SHP77 treated with DMSO at 0.1 percent for 48 hours (cell line): ENCODE results near the gene CHIA.
A peak's percentile ranks its signal among the peaks of the same experiment; 100 is the strongest.

ENCODE experiments used
- DNase-seq: peaks from one replicate; lab custom pipeline; 2025; lab: John Stamatoyannopoulos, UW

The CHIA gene

GRCh38 chr1:111290630-111291029, at the start of gene CHIA:
CHIA (plus strand) TSS chr1:111290851; CDS start chr1:111310468, 19,617 bp downstream.
- DNase-seq: peak; percentile 69

GRCh38 chr1:111241797-111242196, 48.9 kb upstream of the CHIA start:
- DNase-seq: no peak

- DNase-seq: no peak
Measured at GRCh38 chr1:111242805-111243523, 47.7 kb upstream of the CHIA start.

GRCh38 chr1:111247125-111247838, 43.4 kb upstream of the CHIA start:
- DNase-seq: no peak

GRCh38 chr1:111249960-111250359, 40.7 kb upstream of the CHIA start:
- no peak for DNase-seq

GRCh38 chr1:111251570-111251969, 39.1 kb upstream of the CHIA start:
- DNase-seq: no peak

- DNase-seq: no peak
Measured at GRCh38 chr1:111252786-111253185, 37.9 kb upstream of the CHIA start.

- DNase-seq: no peak
Measured at GRCh38 chr1:111253876-111254275, 36.8 kb upstream of the CHIA start.

- DNase-seq: no peak
Measured at GRCh38 chr1:111256988-111257658, 33.5 kb upstream of the CHIA start.

GRCh38 chr1:111267801-111268508, 22.7 kb upstream of the CHIA start:
- DNase-seq: no peak

GRCh38 chr1:111269825-111270406, 20.7 kb upstream of the CHIA start:
- no peak for DNase-seq

GRCh38 chr1:111270771-111271463, 19.7 kb upstream of the CHIA start:
- DNase-seq: no peak

GRCh38 chr1:111271464-111271801, 19.2 kb upstream of the CHIA start:
- no peak for DNase-seq

- no peak for DNase-seq
Measured at GRCh38 chr1:111272081-111272480, 18.6 kb upstream of the CHIA start.

GRCh38 chr1:111274653-111275052, 16.0 kb upstream of the CHIA start:
- DNase-seq: no peak

GRCh38 chr1:111275079-111275478, 15.6 kb upstream of the CHIA start:
- DNase-seq: no peak

- DNase-seq: no peak
Measured at GRCh38 chr1:111275780-111276433, 14.7 kb upstream of the CHIA start.

- no peak for DNase-seq
Measured at GRCh38 chr1:111279144-111279543, 11.5 kb upstream of the CHIA start.

GRCh38 chr1:111280267-111280666, 10.4 kb upstream of the CHIA start:
- DNase-seq: no peak

- no peak for DNase-seq
Measured at GRCh38 chr1:111281411-111281810, 9.2 kb upstream of the CHIA start.

- DNase-seq: no peak
Measured at GRCh38 chr1:111283838-111284237, 6.8 kb upstream of the CHIA start.
